DOHH2 (cell line): ENCODE data around the gene MGAT3.

Experiments
- H3F3A ChIP-seq: fragments of 200-600 bp; sonication (generic), shearing (Covaris generic); 2 replicates; pipeline ENCODE4 v1.6.0; 2016; ENCODE audit warnings: antibody characterized with exemption, mild to moderate bottlenecking; ENCODE audit not compliant: control insufficient read depth, insufficient read depth
- H3K27ac ChIP-seq: fragments of 200-600 bp; sonication (generic); 2 replicates; pipeline ENCODE4 v1.5.1; 2014; ENCODE audit warnings: low read depth, mild to moderate bottlenecking, low read length, moderate library complexity
- H3K27me3 ChIP-seq: fragments of 200-600 bp; sonication (generic); 2 replicates; pipeline ENCODE4 v1.6.1; 2014; ENCODE audit warnings: mild to moderate bottlenecking, low read length, mixed read lengths; ENCODE audit not compliant: control insufficient read depth
- H3K36me3 ChIP-seq: fragments of 200-600 bp; sonication (generic); 2 replicates; pipeline ENCODE4 v1.6.1; 2014; ENCODE audit warnings: mild to moderate bottlenecking, low read length, moderate library complexity, mixed read lengths; ENCODE audit not compliant: control insufficient read depth
- H3K4me1 ChIP-seq: fragments of 200-600 bp; sonication (generic); 2 replicates; pipeline ENCODE4 v1.6.1; 2014; ENCODE audit warnings: mild to moderate bottlenecking, low read length, mixed read lengths; ENCODE audit not compliant: control insufficient read depth
- H3K4me2 ChIP-seq: fragments of 200-600 bp; sonication (generic); 2 replicates; pipeline ENCODE4 v1.6.0; 2014; ENCODE audit warnings: mild to moderate bottlenecking, low read length, moderate library complexity
- H3K4me3 ChIP-seq: fragments of 200-600 bp; sonication (generic); 2 replicates; pipeline ENCODE4 v1.5.1; 2014; ENCODE audit warnings: mild to moderate bottlenecking, low read length, mixed read lengths
- H3K79me2 ChIP-seq: fragments of 200-600 bp; sonication (generic); 2 replicates; pipeline ENCODE4 v1.6.1; 2014; ENCODE audit warnings: mild to moderate bottlenecking, low read length, mixed read lengths; ENCODE audit not compliant: control insufficient read depth
- H3K9me2 ChIP-seq: fragments of 200-600 bp; sonication (generic); replicated peaks from 2 replicates; pipeline ENCODE4 v1.6.1; 2014; ENCODE audit warnings: mild to moderate bottlenecking, low read length, mixed read lengths; ENCODE audit not compliant: control insufficient read depth
- H3K9me3 ChIP-seq: fragments of 200-600 bp; sonication (generic); 2 replicates; pipeline ENCODE4 v1.6.1; 2014; ENCODE audit warnings: antibody characterized with exemption, low read length, mixed read lengths; ENCODE audit not compliant: control insufficient read depth, insufficient read depth
- H4K20me1 ChIP-seq: fragments of 200-600 bp; sonication (generic); 2 replicates; pipeline ENCODE4 v1.6.0; 2014; ENCODE audit warnings: low read depth, mild to moderate bottlenecking, antibody characterized with exemption, low read length, moderate library complexity; ENCODE audit not compliant: control insufficient read depth, insufficient read depth
- CTCF ChIP-seq: fragments of 200-600 bp; sonication (generic); IDR thresholded peaks from one replicate; pipeline ENCODE4 v1.5.1; 2014; ENCODE audit warnings: antibody characterized with exemption, mild to moderate bottlenecking, low read depth, low read length; ENCODE audit not compliant: poor library complexity, severe bottlenecking
- EZH2phosphoT487 ChIP-seq: fragments of 200-600 bp; sonication (generic); IDR thresholded peaks from 2 replicates; pipeline ENCODE4 v1.6.1; 2017; ENCODE audit warnings: borderline replicate concordance, mild to moderate bottlenecking, antibody characterized with exemption, low read length, moderate library complexity, mixed read lengths

The MGAT3 gene

GRCh38 chr22:39431216-39431801, 25.5 kb upstream of the MGAT3 start:
- no peaks in the 10 kb centered on the region for H4K20me1 ChIP-seq
- H3K9me2 ChIP-seq = no peaks in the 10 kb centered on the region
- no peak overlapping the region for H3K4me2 ChIP-seq

GRCh38 chr22:39431821-39432251, 25.0 kb upstream of the MGAT3 start:
- H4K20me1 ChIP-seq = no peaks in the 10 kb centered on the region
- H3K27ac ChIP-seq = no peak overlapping the region
- H3K4me1 ChIP-seq = peaks cover 33% of the 10 kb centered on the region
- no peaks in the 10 kb centered on the region for H3F3A ChIP-seq
- H3K4me3 ChIP-seq = no peak overlapping the region
- H3K36me3 ChIP-seq = peaks cover 49% of the 10 kb centered on the region
- H3K9me3 ChIP-seq = no peaks in the 10 kb centered on the region
- H3K27me3 ChIP-seq = no peaks in the 10 kb centered on the region
- H3K4me2 ChIP-seq = no peak overlapping the region
- TF ChIP-seq EZH2phosphoT487 (no peak), CTCF (no peak)
- no peaks in the 10 kb centered on the region for H3K9me2 ChIP-seq
- no peaks in the 10 kb centered on the region for H3K79me2 ChIP-seq

More at GRCh38 chr22:39431216-39431801, 25.5 kb upstream of the MGAT3 start:
- Histone ChIP-seq H3K27me3 (no peaks in the 10 kb centered on the region), H3K4me3 (no peak overlapping the region), H3F3A (no peaks in the 10 kb centered on the region), H3K4me1 (peaks cover 28% of the 10 kb centered on the region), H3K36me3 (peaks cover 55% of the 10 kb centered on the region), H3K79me2 (no peaks in the 10 kb centered on the region), H3K27ac (no peak overlapping the region), H3K9me3 (no peaks in the 10 kb centered on the region)
- TF ChIP-seq EZH2phosphoT487 = no peak
- TF ChIP-seq CTCF = no peak

GRCh38 chr22:39432361-39432811, 24.4 kb upstream of the MGAT3 start:
- Histone ChIP-seq H3F3A (no peaks in the 10 kb centered on the region), H3K79me2 (no peaks in the 10 kb centered on the region), H3K27me3 (no peaks in the 10 kb centered on the region), H3K4me2 (no peak overlapping the region), H3K4me3 (no peak overlapping the region), H4K20me1 (no peaks in the 10 kb centered on the region), H3K9me3 (no peaks in the 10 kb centered on the region), H3K36me3 (peaks cover 44% of the 10 kb centered on the region), H3K4me1 (peaks cover 39% of the 10 kb centered on the region), H3K27ac (no peak overlapping the region), H3K9me2 (no peaks in the 10 kb centered on the region)
- TF ChIP-seq CTCF (no peak), EZH2phosphoT487 (no peak)
